ENCODE measurements around the gene SLC5A2.

- TF ChIP-seq, protein P1, sequence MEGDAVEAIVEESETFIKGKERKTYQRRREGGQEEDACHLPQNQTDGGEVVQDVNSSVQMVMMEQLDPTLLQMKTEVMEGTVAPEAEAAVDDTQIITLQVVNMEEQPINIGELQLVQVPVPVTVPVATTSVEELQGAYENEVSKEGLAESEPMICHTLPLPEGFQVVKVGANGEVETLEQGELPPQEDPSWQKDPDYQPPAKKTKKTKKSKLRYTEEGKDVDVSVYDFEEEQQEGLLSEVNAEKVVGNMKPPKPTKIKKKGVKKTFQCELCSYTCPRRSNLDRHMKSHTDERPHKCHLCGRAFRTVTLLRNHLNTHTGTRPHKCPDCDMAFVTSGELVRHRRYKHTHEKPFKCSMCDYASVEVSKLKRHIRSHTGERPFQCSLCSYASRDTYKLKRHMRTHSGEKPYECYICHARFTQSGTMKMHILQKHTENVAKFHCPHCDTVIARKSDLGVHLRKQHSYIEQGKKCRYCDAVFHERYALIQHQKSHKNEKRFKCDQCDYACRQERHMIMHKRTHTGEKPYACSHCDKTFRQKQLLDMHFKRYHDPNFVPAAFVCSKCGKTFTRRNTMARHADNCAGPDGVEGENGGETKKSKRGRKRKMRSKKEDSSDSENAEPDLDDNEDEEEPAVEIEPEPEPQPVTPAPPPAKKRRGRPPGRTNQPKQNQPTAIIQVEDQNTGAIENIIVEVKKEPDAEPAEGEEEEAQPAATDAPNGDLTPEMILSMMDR (conservative IDR thresholded peaks at IDR 0.05; ENCODE audit: low read length): no peak
- no peak for TF ChIP-seq EZH2phosphoT487 (IDR thresholded peaks at IDR 0.05; ENCODE audit: borderline replicate concordance, low read depth, low read length)
Observed at GRCh38 chr16:31474773-31475738, 7.9 kb upstream of the SLC5A2 start.

Measured in OCI-LY7 (cell line).